HFF-Myc (cell line): ENCODE measurements around the gene SLC35A4.

ENCODE experiments used
- DNase-seq: peaks from one replicate; pipeline ENCODE4 v3.0.0-alpha.2; 2011; ENCODE audit warnings: low read depth; ENCODE audit errors: extremely low read depth
- H3K4me3 ChIP-seq: replicated peaks from 2 replicates; pipeline ENCODE4 v1.5.1; 2011; ENCODE audit warnings: low read depth, mild to moderate bottlenecking, control low read depth, low read length
- TF ChIP-seq, protein P1 (sequence below): IDR thresholded peaks from 2 replicates; pipeline ENCODE4 v1.5.1; 2012; ENCODE audit warnings: mild to moderate bottlenecking, low read depth, low read length, control low read depth; ENCODE audit errors: missing control alignments

Gene SLC35A4

DNA sequence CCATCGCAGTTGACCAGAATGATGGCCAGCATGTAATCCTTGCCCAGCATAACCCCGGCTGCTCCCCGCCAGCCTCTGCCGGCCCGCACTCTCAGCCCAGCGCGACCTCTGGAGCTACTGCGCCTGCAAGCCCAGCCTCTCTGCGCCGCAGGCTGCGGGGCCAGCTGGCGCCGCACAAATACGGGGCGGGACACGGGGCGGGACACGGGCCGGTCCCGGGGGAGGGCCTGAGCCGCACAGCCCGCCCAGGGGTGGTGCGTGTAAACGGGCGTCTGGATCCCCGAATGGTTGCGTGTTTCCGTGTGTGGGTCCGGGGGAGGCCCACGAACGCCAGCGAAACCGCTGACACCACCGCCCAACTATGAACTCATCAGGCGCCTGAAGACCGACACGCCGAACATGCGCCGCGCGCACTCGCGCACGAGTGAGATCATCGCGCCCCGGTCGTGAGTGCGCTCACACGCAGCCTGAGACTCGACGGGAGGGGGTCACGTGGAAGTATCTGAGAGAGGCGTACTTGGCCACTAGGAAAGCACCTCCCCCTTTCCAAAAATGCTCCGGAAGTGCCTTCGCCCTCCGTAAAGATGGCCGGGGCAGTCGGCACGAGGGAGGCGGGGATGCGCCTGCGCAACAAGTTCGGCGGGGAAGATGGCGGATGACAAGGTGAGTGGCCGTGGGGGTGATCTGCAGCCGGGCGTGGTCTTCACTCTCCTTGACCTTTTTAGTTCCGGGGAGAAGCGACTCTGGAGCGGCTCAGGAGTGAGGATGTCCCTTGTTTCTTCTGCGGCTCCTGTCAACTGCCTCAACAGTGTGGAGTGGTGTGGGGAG lies at the start of gene SLC35A4, which contains the start of gene APBB3:
Gene SLC35A4 (plus strand): TSS at position 633 of the 828 bp plus-strand sequence. CDS start 2,342 bp downstream, outside the sequence.
Gene APBB3 (minus strand): TSS at position 403 of the 828 bp plus-strand sequence. CDS start 353 bp downstream, at position 50.
- peak within 1 kb of the TSS; percentile 96 for H3K4me3 ChIP-seq
- TF ChIP-seq, protein P1, sequence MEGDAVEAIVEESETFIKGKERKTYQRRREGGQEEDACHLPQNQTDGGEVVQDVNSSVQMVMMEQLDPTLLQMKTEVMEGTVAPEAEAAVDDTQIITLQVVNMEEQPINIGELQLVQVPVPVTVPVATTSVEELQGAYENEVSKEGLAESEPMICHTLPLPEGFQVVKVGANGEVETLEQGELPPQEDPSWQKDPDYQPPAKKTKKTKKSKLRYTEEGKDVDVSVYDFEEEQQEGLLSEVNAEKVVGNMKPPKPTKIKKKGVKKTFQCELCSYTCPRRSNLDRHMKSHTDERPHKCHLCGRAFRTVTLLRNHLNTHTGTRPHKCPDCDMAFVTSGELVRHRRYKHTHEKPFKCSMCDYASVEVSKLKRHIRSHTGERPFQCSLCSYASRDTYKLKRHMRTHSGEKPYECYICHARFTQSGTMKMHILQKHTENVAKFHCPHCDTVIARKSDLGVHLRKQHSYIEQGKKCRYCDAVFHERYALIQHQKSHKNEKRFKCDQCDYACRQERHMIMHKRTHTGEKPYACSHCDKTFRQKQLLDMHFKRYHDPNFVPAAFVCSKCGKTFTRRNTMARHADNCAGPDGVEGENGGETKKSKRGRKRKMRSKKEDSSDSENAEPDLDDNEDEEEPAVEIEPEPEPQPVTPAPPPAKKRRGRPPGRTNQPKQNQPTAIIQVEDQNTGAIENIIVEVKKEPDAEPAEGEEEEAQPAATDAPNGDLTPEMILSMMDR: no peak
- peak; percentile 95 for DNase-seq

DNA sequence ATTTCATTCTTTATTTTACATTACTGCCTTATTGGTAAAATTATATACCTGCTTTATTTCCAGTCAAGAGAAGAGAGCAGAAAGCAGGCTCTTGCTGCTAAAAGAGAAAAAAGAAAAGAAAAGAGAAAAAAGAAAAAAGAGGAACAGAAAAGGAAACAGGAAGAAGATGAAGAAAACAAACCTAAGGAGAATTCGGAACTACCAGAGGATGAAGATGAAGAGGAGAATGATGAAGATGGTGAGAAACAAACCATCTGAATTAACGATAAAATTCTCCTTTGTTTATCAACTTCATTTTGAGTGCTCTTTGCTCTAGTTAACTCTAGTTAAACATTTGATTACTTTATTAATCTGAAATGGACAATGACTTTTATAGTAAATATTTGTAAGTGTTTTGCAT lies 40.6 kb upstream of the SLC35A4 start:
- no peak overlapping the region for H3K4me3 ChIP-seq
- no peak for DNase-seq
- TF ChIP-seq, protein P1: no peak

DNA sequence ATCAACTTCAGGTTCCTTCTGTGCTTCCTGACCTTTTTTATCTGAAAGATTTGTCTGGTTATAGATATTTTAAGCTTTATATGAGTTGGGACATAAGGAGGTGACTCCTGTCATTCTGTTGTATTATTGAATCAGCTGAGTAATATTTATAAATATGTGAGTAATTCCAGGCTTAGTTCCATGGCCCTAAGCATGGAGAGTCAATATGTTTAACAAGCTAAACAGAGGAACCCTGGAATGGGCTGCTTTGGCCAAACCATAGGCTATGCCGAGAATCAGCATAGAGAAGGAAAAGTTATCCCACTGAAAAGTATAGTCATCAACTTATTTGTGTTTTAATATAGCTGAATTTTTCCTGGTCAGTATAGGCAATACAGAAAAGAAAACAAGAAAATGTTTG lies 24.4 kb upstream of the SLC35A4 start:
- no peak overlapping the region for H3K4me3 ChIP-seq
- no peak for DNase-seq
- TF ChIP-seq, protein P1: no peak

DNA sequence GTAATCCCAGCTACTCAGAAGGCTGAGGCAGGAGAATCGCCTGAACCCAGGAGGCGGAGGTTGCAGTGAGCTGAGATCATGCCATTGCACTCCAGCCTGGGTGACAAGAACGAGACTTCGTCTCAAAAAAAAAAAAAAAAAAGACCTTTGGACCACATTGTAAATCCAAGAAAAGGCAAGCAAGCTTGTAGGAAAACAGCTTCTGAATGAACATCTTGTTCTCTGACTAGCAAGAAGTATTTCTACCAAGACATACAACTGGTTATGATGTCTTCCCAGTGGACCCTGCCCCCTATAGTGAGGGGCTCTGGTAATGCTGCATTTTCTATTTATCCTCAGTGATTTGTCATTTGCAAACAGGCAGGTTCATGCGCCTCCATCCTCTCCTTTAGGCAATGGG lies 21.7 kb upstream of the SLC35A4 start:
- TF ChIP-seq, protein P1: no peak
- no peak overlapping the region for H3K4me3 ChIP-seq
- no peak for DNase-seq

- TF ChIP-seq, protein P1: no peak
- no peak overlapping the region for H3K4me3 ChIP-seq
- no peak for DNase-seq
Measured at GRCh38 chr5:140544986-140545385, 19.6 kb upstream of the SLC35A4 start.

- H3K4me3 ChIP-seq: no peak overlapping the region
- DNase-seq: no peak
- TF ChIP-seq, protein P1: no peak
Measured at GRCh38 chr5:140545606-140546005, 19.0 kb upstream of the SLC35A4 start.
